K562 (cell line): ENCODE data around the gene ZNRF2. TPM values are rescaled to one million over a fixed set of nuclear protein-coding genes. Genes with fewer than 3 reads are reported as not detected.
"Not testable (repeated sequence)": the region's sequence is repeated elsewhere in the genome, so short reads cannot be mapped to it uniquely, and the experiment has no call there.

Source experiments
- ATAC-seq: fragments of 200-7000 bp; cut with Tn5 transposase; 3 replicates; pipeline ENCODE4 v1.9.1; 2020; ENCODE audit warnings: moderate library complexity
- BruUV-seq: library from RNA; stranded (reverse); fragments of 400-500 nt; replicated peaks from 2 replicates; lab custom pipeline; 2021; lab: Mats Ljungman, UMichigan
- CTCF ChIA-PET: fragments of 300-600 bp; formaldehyde crosslinking; extraction: SDS; loops from one replicate; lab custom pipeline; 2021; ENCODE audit warnings: low intra/inter-chr PET ratio; lab: Yijun Ruan, JAX
- POLR2A ChIA-PET: fragments of 300-600, 350-650 bp; sonication (Branson Sonifier 250); formaldehyde crosslinking; extraction: SDS; loops from one replicate; lab custom pipeline; 2021; ENCODE audit warnings: antibody characterized with exemption, inconsistent platforms; lab: Yijun Ruan, JAX
- DNase-seq, 4 experiments: peaks; one replicate each; pipeline versions ENCODE4 v3.0.0 to v3.0.0-alpha.2; 2011 to 2018; ENCODE audit warnings: low spot score in 3 of 4, mixed read lengths in 3 of 4; ENCODE audit errors: extremely low read depth in 1 of 4
- FAIRE-seq: peaks from 2 replicates; lab custom pipeline; 2011; peaks lifted over from hg19 to GRCh38; lab: Jason Lieb, UNC
- H2AFZ ChIP-seq: 2 replicates; pipeline ENCODE4 v1.6.0; 2011; ENCODE audit warnings: low read depth, low read length, control low read depth, inconsistent platforms
- H3K27ac ChIP-seq: fragments of 200-600 bp; 3 replicates; pipeline ENCODE4 v1.8.0; 2011; ENCODE audit warnings: low read depth, mild to moderate bottlenecking, control low read depth, inconsistent platforms, low read length, moderate library complexity, mixed read lengths; ENCODE audit errors: extremely low read depth
- H3K27me3 ChIP-seq, 2 experiments: fragments of 300-600 bp in 1 of 2; 2 replicates in 1 of 2; 3 replicates in 1 of 2; pipeline versions ENCODE4 v1.6.0 to v1.8.0; 2011; ENCODE audit warnings: inconsistent platforms in 2 of 2, low read length in 2 of 2, mild to moderate bottlenecking in 1 of 2, mixed read lengths in 1 of 2, moderate library complexity in 1 of 2; ENCODE audit not compliant: control insufficient read depth in 2 of 2, insufficient read depth in 2 of 2
- H3K36me3 ChIP-seq: fragments of 300-600 bp; 3 replicates; pipeline ENCODE4 v1.8.0; 2011; ENCODE audit warnings: mild to moderate bottlenecking, low read length, inconsistent platforms; ENCODE audit not compliant: control insufficient read depth, insufficient read depth
- H3K4me1 ChIP-seq, 2 experiments: fragments of 200-600 bp in 1 of 2; replicated peaks in 1 of 2; 2 replicates in 1 of 2; 3 replicates in 1 of 2; pipeline versions ENCODE4 v1.5.1 to v1.8.0; 2011; ENCODE audit warnings: inconsistent platforms in 2 of 2, low read length in 2 of 2, mild to moderate bottlenecking in 1 of 2, mixed read lengths in 1 of 2, moderate library complexity in 1 of 2; ENCODE audit not compliant: control insufficient read depth in 2 of 2, insufficient read depth in 2 of 2
- H3K4me2 ChIP-seq: 2 replicates; pipeline ENCODE4 v1.6.1; 2011; ENCODE audit warnings: low read length, control low read depth, inconsistent platforms, mixed read lengths; ENCODE audit not compliant: insufficient read depth
- H3K4me3 ChIP-seq: fragments of 200-600 bp; sonication (generic), shearing (Covaris generic); 2 replicates; pipeline ENCODE4 v1.5.1; 2016; ENCODE audit warnings: control low read depth, inconsistent platforms
- H3K79me2 ChIP-seq: fragments of 200-600 bp; 3 replicates; pipeline ENCODE4 v1.8.0; 2011; ENCODE audit warnings: low read length, inconsistent platforms; ENCODE audit not compliant: control insufficient read depth, insufficient read depth
- H3K9ac ChIP-seq, 2 experiments: 2 replicates each; pipeline versions ENCODE4 v1.6.0 to v1.6.1; 2011; ENCODE audit warnings: low read depth in 2 of 2, low read length in 2 of 2, control low read depth in 1 of 2, inconsistent platforms in 1 of 2, mild to moderate bottlenecking in 1 of 2, mixed read lengths in 1 of 2; ENCODE audit not compliant: insufficient read depth in 1 of 2
- H3K9me1 ChIP-seq: one replicate; pipeline ENCODE4 v1.6.0; 2011; ENCODE audit warnings: inconsistent platforms, mild to moderate bottlenecking, low read length, moderate library complexity; ENCODE audit not compliant: control insufficient read depth, insufficient read depth
- H3K9me3 ChIP-seq: replicated peaks from 2 replicates; pipeline ENCODE4 v1.5.1; 2011; ENCODE audit warnings: low read depth, low read length, inconsistent platforms; ENCODE audit not compliant: control insufficient read depth, insufficient read depth
- H4K20me1 ChIP-seq: replicated peaks from 2 replicates; pipeline ENCODE4 v1.6.1; 2011; ENCODE audit warnings: low read length, inconsistent platforms, mixed read lengths; ENCODE audit not compliant: control insufficient read depth, insufficient read depth
- BHLHE40 ChIP-seq: IDR thresholded peaks from 2 replicates; pipeline ENCODE4 v1.6.1; 2011; ENCODE audit warnings: low read length, improper control_type of control experiment
- CBFA2T2 ChIP-seq: fragments of 450-650 bp; conservative IDR thresholded peaks from 2 replicates; pipeline ENCODE4 v1.6.1; 2017; ENCODE audit warnings: mild to moderate bottlenecking
- CBFA2T3 ChIP-seq: fragments of 450-650 bp; IDR thresholded peaks from 2 replicates; pipeline ENCODE4 v1.6.1; 2017
- DACH1 ChIP-seq: fragments of 450-650 bp; IDR thresholded peaks from 2 replicates; pipeline ENCODE4 v1.6.1; 2018; ENCODE audit not compliant: partially characterized antibody
- HDAC1 ChIP-seq, 2 experiments: fragments of 450-650 bp; IDR thresholded peaks; 2 replicates each; pipeline ENCODE4 v1.6.1; 2016 to 2017; ENCODE audit warnings: inconsistent platforms in 1 of 2, mild to moderate bottlenecking in 1 of 2, moderate library complexity in 1 of 2
- HDAC2 ChIP-seq: fragments of 450-650 bp; IDR thresholded peaks from 2 replicates; pipeline ENCODE4 v1.6.1; 2016; ENCODE audit warnings: mild to moderate bottlenecking
- JUND ChIP-seq, 2 experiments: IDR thresholded peaks; 2 replicates in 1 of 2; 3 replicates in 1 of 2; pipeline ENCODE4 v1.6.1; 2011; ENCODE audit warnings: borderline replicate concordance in 2 of 2, low read depth in 2 of 2, low read length in 2 of 2, improper control_type of control experiment in 1 of 2, missing biosample characterization in 1 of 2, missing genetic modification characterization in 1 of 2, missing genetic modification reagents in 1 of 2
- MLLT1 ChIP-seq, 2 experiments: fragments of 450-650 bp; IDR thresholded peaks; 2 replicates each; pipeline ENCODE4 v1.6.1; 2016
- NCOR1 ChIP-seq: fragments of 450-650 bp; IDR thresholded peaks from 2 replicates; pipeline ENCODE4 v1.6.1; 2016; ENCODE audit warnings: mild to moderate bottlenecking, moderate library complexity
- NR2C2 ChIP-seq, 2 experiments: fragments of 200-800 bp in 1 of 2; sonication (Bioruptor generic) in 1 of 2; sonication (generic) in 1 of 2; formaldehyde crosslinking in 1 of 2; IDR thresholded peaks; 2 replicates each; pipeline versions ENCODE4 v1.6.1 to v1.8.0; 2016 to 2022; ENCODE audit warnings: mild to moderate bottlenecking in 1 of 2, missing compliant biosample characterization in 1 of 2, missing genetic modification characterization in 1 of 2, missing genetic modification reagents in 1 of 2
- SMARCE1 ChIP-seq: fragments of 450-650 bp; IDR thresholded peaks from 2 replicates; pipeline ENCODE4 v1.7.1; 2016; ENCODE audit warnings: mild to moderate bottlenecking
- TAL1 ChIP-seq: fragments of 450-650 bp; IDR thresholded peaks from 2 replicates; pipeline ENCODE4 v1.6.1; 2016; ENCODE audit warnings: mild to moderate bottlenecking
- WGBS: fragments of 100-300 bp; shearing (Covaris generic); methylation state at CpG from one replicate; pipeline ENCODE4 v1.1.6; 2016; ENCODE audit warnings: low coverage, mixed read lengths; ENCODE audit not compliant: insufficient coverage; ENCODE audit errors: missing lambda C conversion rate; 5-methylcytosine and 5-hydroxymethylcytosine counted together
- in situ Hi-C: fragments of 300-500 bp; cut with MboI; formaldehyde crosslinking; loops from 4 replicates; pipeline ENCODE4 v1.15.0; 2018; ENCODE audit warnings: inconsistent platforms, mixed read lengths
- intact Hi-C: fragments of 100-400 bp; cut with micrococcal nuclease; formaldehyde crosslinking; loops from 2 replicates; pipeline ENCODE4 v1.14.2; 2022
- polyA plus RNA-seq, 8 experiments: library from polyadenylated mRNA; depleted of rRNA in 4 of 8; stranded (reverse) in 5 of 8; unstranded in 3 of 8; fragments of >200 nt; fragmentation: Nextera tagmentation in 2 of 8; fragmentation: Illumina TruSeq in 1 of 8; extraction: Ambion mirVana in 2 of 8; extraction: Trizol in 1 of 8; gene quantifications; 2 replicates each; pipeline versions ENCODE4 v1.2.1 to v1.2.3, GENCODE V29; 2011 to 2014; ENCODE audit warnings: inconsistent platforms in 1 of 8, missing spikeins in 1 of 8
- total RNA-seq, 7 experiments: library from RNA; depleted of rRNA in 6 of 7; stranded (reverse); fragments of >200 nt in 6 of 7; fragmentation: Illumina TruSeq in 2 of 7; extraction: Trizol in 2 of 7; gene quantifications; 2 replicates each; pipeline versions ENCODE4 v1.2.1 to v1.2.3, GENCODE V29; 2011 to 2021; ENCODE audit warnings: low replicate concordance in 1 of 7

Gene ZNRF2
- total and polyA plus RNA-seq, 9 of the 15 experiments (the other 6 are each of a cell fraction or from before 2014, with no cell fraction given): 1.1 to 13.9 (median 5.5) TPM

DNA sequence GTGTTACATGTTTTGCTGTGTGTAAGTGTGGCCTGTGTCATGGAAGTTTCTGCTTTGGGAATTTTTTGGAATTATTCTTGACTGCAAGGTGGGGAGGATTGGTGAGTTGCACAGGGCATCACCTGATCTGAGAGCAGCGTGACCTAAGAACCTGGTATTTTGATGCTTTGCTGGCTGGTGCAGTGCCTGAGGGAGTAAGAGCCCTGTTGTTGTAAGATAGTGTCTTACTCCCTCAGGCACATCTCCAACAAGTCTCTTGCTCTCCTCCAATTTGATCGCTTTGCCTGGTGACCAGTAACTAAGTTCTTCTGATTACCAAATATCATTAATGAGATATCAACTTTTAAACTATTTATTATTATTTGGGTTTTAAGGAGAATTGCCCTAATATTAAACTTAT is 5.2 kb downstream of the ZNRF2 start:
- H3K4me1 ChIP-seq: peaks cover 4 to 18% of the 10 kb centered on the region in 2 experiments; a peak in 3 of 5 replicates
- CTCF ChIA-PET, POLR2A ChIA-PET, H3K9me3 ChIP-seq, H3K9ac ChIP-seq, H3K9me1 ChIP-seq, H3K27me3 ChIP-seq, H3K36me3 ChIP-seq, H3K4me3 ChIP-seq, H3K27ac ChIP-seq, H3K4me2 ChIP-seq, BruUV-seq, DNase-seq, intact Hi-C loops, in situ Hi-C loops, H2AFZ ChIP-seq: not testable (repeated sequence)
- WGBS: 3% methylated on average over 2 of the region's 2 CpGs
- H4K20me1 ChIP-seq: peaks cover 13% of the 10 kb centered on the region
- peaks cover 89% of the 10 kb centered on the region for H3K79me2 ChIP-seq
- TF ChIP-seq CBFA2T2: 0 out of 2 replicates have a peak, but pooled peaks have one; percentile 16
- peak in 1 of 2 experiments; percentile 32; a peak in 1 of 4 replicates for TF ChIP-seq MLLT1 (IDR thresholded peaks at IDR 0.05)
- TF ChIP-seq CBFA2T3: peak; percentile 18; the same call in 1 of the 2 replicates
- peak; percentile 52 for ATAC-seq
- peak; percentile 29 for FAIRE-seq

DNA sequence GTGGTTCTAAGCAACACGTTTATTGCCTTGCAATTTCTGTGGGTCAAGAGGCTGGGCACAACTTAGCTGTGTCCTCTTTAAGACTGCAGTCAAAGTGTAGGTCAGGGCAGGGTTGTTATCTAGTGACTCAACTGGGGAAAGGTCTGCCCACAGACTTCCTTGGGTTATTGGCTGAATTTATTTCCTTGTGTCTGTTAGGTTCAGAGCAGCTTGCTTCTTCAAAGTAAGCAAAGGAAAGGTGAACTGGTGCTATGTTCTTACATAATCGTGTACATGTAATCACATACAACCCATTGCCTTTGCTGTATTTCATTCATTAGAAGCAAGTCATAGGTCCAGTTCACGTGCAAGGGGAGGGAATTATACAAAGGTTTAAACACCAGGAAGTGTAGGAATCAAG is 5.9 kb downstream of the ZNRF2 start:
- H3K27ac ChIP-seq: peak overlapping the region; percentile 21; the same call in 1 of the 3 replicates
- POLR2A ChIA-PET: interaction anchor here (1.0 kb wide), 2 partner anchors 13 to 15 kb away, joined by 3 read pairs; no protein-coding TSS in a partner anchor
- peak overlapping the region in 1 of 2 experiments; percentile 25; a peak in 1 of 4 replicates for H3K9ac ChIP-seq
- in situ Hi-C loops; H3K36me3 ChIP-seq; H3K9me3 ChIP-seq; BruUV-seq; H3K9me1 ChIP-seq; intact Hi-C loops; H2AFZ ChIP-seq; H3K27me3 ChIP-seq; H3K4me3 ChIP-seq; TF ChIP-seq JUND (tag; IDR thresholded peaks at IDR 0.05; ENCODE audit: borderline replicate concordance, low read depth, low read length); NR2C2 (CRISPR knock-in tag; IDR thresholded peaks at IDR 0.05): not testable (repeated sequence)
- DNase-seq (peak in 2 of 4 experiments; percentile 51 to 74), ATAC-seq (peak; percentile 63), FAIRE-seq (peak; percentile 52)
- H3K4me2 ChIP-seq: peak overlapping the region; percentile 62
- 2% methylated on average over 3 of the region's 3 CpGs for WGBS
- peaks cover 5 to 18% of the 10 kb centered on the region in 2 experiments; a peak in 3 of 5 replicates for H3K4me1 ChIP-seq
- peaks cover 13% of the 10 kb centered on the region for H4K20me1 ChIP-seq
- CTCF ChIA-PET: interaction anchor here (0.6 kb wide), 1 partner anchor 131 kb away, joined by 3 read pairs; no protein-coding TSS in a partner anchor
- H3K79me2 ChIP-seq: peaks cover 95% of the 10 kb centered on the region
- TF ChIP-seq CBFA2T3: peak; percentile 30
- TF ChIP-seq BHLHE40: peak; percentile 50; the same call in 1 of the 2 replicates
- 0 out of 2 replicates have a peak, but pooled peaks have one; percentile 7 for TF ChIP-seq TAL1
- TF ChIP-seq NCOR1: peak; percentile 16; the same call in 1 of the 2 replicates
- TF ChIP-seq DACH1: peak; percentile 7
- peak; percentile 15; the same call in 1 of the 2 replicates for TF ChIP-seq JUND (IDR thresholded peaks at IDR 0.05; ENCODE audit: borderline replicate concordance, low read depth, low read length)
- TF ChIP-seq NR2C2 (tag; IDR thresholded peaks at IDR 0.05): 0 out of 2 replicates have a peak, but pooled peaks have one; percentile 25
- TF ChIP-seq SMARCE1: peak; percentile 67
- TF ChIP-seq CBFA2T2: 0 out of 2 replicates have a peak, but pooled peaks have one; percentile 24
- TF ChIP-seq HDAC2: peak; percentile 40; the same call in 1 of the 2 replicates
- 0 out of 4 replicates have a peak, but pooled peaks of 1 of the 2 experiments have one; percentile 29 for TF ChIP-seq HDAC1 (IDR thresholded peaks at IDR 0.05)
